HEK293T (cell line): Measurements from ENCODE around the gene AOPEP.

Source experiments
- CTCF ChIA-PET: fragments of 350-600 bp; formaldehyde crosslinking; extraction: SDS; loops from one replicate; lab custom pipeline; 2021; ENCODE audit warnings: antibody characterized with exemption, inconsistent platforms; lab: Yijun Ruan, JAX
- POLR2A ChIA-PET: fragments of 350-600 bp; formaldehyde crosslinking; extraction: SDS; loops from one replicate; lab custom pipeline; 2020; ENCODE audit warnings: antibody characterized with exemption, inconsistent platforms; lab: Yijun Ruan, JAX
- DNase-seq: peaks from one replicate; pipeline ENCODE4 v3.0.0; 2012; ENCODE audit warnings: mixed read lengths; ENCODE audit errors: extremely low spot score
- ARNT ChIP-seq: fragments of 450-650 bp; IDR thresholded peaks from 2 replicates; pipeline ENCODE4 v1.6.1; 2017; ENCODE audit warnings: mild to moderate bottlenecking
- BHLHE40 ChIP-seq: fragments of 450-650 bp; IDR thresholded peaks from 2 replicates; pipeline ENCODE4 v1.6.1; 2016; ENCODE audit warnings: mild to moderate bottlenecking, moderate library complexity, borderline replicate concordance
- CTBP1 ChIP-seq: fragments of 450-650 bp; IDR thresholded peaks from 2 replicates; pipeline ENCODE4 v1.6.1; 2016; ENCODE audit warnings: borderline replicate concordance
- ELF4 ChIP-seq: fragments of 450-650 bp; IDR thresholded peaks from 2 replicates; pipeline ENCODE4 v1.6.1; 2017; ENCODE audit warnings: antibody characterized with exemption
- FOXA1 ChIP-seq: fragments of 450-650 bp; IDR thresholded peaks from 2 replicates; pipeline ENCODE4 v1.6.1; 2016; ENCODE audit warnings: mild to moderate bottlenecking
- FOXK2 ChIP-seq: fragments of 450-650 bp; IDR thresholded peaks from 2 replicates; pipeline ENCODE4 v1.6.1; 2016; ENCODE audit warnings: mild to moderate bottlenecking
- FOXM1 ChIP-seq: fragments of 450-650 bp; IDR thresholded peaks from 2 replicates; pipeline ENCODE4 v1.6.1; 2017; ENCODE audit warnings: mild to moderate bottlenecking, borderline replicate concordance
- HDGF ChIP-seq: fragments of 450-650 bp; IDR thresholded peaks from 2 replicates; pipeline ENCODE4 v1.6.1; 2017; ENCODE audit warnings: antibody characterized with exemption, borderline replicate concordance
- L3MBTL2 ChIP-seq: fragments of 450-650 bp; conservative IDR thresholded peaks from 2 replicates; pipeline ENCODE4 v1.6.1; 2016; ENCODE audit warnings: mild to moderate bottlenecking
- LEF1 ChIP-seq: fragments of 450-650 bp; IDR thresholded peaks from 2 replicates; pipeline ENCODE4 v1.6.1; 2017; ENCODE audit warnings: mild to moderate bottlenecking, borderline replicate concordance
- NFRKB ChIP-seq: fragments of 450-650 bp; IDR thresholded peaks from 2 replicates; pipeline ENCODE4 v1.6.1; 2016; ENCODE audit warnings: mild to moderate bottlenecking, moderate library complexity
- SP1 ChIP-seq: fragments of 450-650 bp; IDR thresholded peaks from 2 replicates; pipeline ENCODE4 v1.6.1; 2017
- SUZ12 ChIP-seq: fragments of 450-650 bp; IDR thresholded peaks from 2 replicates; pipeline ENCODE4 v1.6.1; 2016; ENCODE audit warnings: mild to moderate bottlenecking
- TARDBP ChIP-seq: fragments of 450-650 bp; IDR thresholded peaks from 2 replicates; pipeline ENCODE4 v1.6.1; 2016
- ZNF384 ChIP-seq: fragments of 450-650 bp; IDR thresholded peaks from 2 replicates; pipeline ENCODE4 v1.6.1; 2016
- TF ChIP-seq, protein P1 (sequence below): fragments of 450-650 bp; IDR thresholded peaks from 2 replicates; pipeline ENCODE4 v1.6.1; 2016

AOPEP gene

DNA sequence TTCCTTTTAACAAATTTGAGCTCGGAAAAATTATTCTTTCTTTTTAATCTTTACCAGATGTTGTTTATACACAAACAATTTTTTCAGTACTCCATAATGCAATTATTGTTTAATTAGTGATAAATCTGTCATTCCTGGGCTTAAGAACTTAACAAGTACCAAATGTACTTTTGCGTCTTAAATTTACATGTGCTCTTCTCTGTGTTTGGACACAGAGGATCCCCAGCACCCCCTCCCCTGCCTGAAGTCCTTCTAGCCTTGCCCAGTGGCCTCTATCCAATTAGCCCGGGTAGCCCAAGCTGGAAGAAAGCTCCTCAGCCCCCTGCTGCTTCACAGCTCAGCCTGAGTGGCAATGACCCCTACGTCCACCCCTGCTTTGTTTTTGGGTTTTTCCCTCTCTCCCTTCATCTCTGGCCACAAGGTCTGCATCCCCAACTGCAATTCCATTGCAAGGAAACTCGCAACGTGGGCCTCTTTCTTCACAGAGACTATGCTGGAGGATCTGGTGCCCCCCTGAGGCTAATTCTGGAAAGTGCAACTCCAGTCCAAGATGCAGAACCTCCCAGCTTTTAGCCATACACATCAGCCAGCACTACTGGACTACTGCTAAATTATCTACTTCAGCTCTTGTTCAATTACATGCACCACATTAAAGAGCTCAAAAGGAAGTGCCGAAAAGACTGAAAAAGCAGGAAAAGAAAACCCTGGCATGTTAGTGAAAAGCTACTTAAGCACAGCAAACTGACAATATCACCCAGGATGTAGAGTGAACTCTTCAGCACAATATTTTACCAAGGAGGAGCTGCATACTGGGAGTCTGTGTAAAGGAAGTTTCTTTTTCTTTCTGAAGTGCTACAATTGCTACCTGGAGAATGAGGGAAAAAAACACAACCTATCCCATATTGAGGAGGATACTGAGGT, 404.8 kb downstream of the AOPEP start:
- peak; percentile 72 for DNase-seq
- POLR2A ChIA-PET, result no interaction called here
- TF ChIP-seq ELF4 (no peak), ZNF384 (no peak), SP1 (no peak), HDGF (no peak), LEF1 (no peak), BHLHE40 (no peak), FOXA1 (no peak), SUZ12 (no peak), CTBP1 (no peak), FOXK2 (no peak), L3MBTL2 (no peak), NFRKB (no peak), ARNT (no peak), FOXM1 (no peak), TARDBP (no peak)
- TF ChIP-seq, protein P1, sequence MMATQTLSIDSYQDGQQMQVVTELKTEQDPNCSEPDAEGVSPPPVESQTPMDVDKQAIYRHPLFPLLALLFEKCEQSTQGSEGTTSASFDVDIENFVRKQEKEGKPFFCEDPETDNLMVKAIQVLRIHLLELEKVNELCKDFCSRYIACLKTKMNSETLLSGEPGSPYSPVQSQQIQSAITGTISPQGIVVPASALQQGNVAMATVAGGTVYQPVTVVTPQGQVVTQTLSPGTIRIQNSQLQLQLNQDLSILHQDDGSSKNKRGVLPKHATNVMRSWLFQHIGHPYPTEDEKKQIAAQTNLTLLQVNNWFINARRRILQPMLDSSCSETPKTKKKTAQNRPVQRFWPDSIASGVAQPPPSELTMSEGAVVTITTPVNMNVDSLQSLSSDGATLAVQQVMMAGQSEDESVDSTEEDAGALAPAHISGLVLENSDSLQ, result no peak
- CTCF ChIA-PET, result interaction anchor here (0.7 to 1.7 kb wide), 12 partner anchors 9 to 835 kb away, joined by 3 to 11 read pairs (median 4); no protein-coding TSS in a partner anchor

GRCh38 chr9:95132366-95133324, 406.1 kb downstream of the AOPEP start:
- TF ChIP-seq SUZ12, result no peak
- TF ChIP-seq ELF4, result no peak
- no peak for TF ChIP-seq FOXK2
- no peak for TF ChIP-seq NFRKB
- no peak for TF ChIP-seq ARNT
- no peak for TF ChIP-seq FOXA1
- no peak for TF ChIP-seq BHLHE40
- CTCF ChIA-PET, result interaction anchor here (0.7 to 1.5 kb wide), 4 partner anchors 9 to 373 kb away, joined by 3 to 5 read pairs (median 4); no protein-coding TSS in a partner anchor
- DNase-seq, result peak; percentile 31
- POLR2A ChIA-PET, result no interaction called here

DNA sequence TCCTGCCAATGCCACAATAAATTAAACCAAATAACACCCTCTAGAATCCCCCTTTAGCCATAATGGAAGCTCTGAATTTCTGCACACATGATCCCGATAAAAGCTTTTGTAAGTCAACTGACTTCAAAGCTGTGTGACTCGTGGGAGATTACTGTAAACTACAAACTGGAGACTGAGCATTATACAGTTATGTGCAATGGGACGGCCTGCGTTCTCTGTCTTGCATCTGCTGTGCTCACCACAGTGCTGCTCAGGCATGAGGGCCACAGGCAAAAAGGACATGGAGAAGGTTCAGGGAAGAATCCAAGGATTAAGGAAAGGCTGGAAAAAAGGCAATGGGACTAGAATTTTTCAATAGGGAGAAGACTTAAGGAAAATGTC, 406.8 kb downstream of the AOPEP start:
- DNase-seq, result no peak
- TF ChIP-seq BHLHE40 (no peak), TARDBP (no peak), HDGF (no peak), L3MBTL2 (no peak)
- CTCF ChIA-PET, result no interaction called here
- POLR2A ChIA-PET, result no interaction called here

DNA sequence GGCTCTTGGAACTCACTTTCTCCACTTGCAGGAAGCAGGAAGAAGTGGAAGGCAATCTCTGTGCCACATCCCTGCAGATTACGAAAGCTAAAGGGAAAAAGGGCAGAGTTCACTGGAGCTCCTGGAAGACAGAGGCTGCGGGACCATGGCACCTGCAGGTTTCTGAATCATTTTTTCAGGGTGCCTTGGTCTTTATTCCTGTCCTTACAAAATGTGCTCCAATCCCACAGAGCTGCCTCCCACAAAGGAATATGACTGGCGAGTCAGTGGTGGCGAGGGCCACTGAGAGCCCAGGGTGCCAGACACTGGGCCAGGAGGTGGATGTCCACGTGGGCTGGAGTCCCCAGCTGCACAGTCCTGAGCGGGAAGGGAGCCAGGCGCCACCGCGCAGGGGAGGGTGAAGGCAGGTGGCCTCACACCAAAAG, 408.0 kb downstream of the AOPEP start:
- POLR2A ChIA-PET, result no interaction called here

DNA sequence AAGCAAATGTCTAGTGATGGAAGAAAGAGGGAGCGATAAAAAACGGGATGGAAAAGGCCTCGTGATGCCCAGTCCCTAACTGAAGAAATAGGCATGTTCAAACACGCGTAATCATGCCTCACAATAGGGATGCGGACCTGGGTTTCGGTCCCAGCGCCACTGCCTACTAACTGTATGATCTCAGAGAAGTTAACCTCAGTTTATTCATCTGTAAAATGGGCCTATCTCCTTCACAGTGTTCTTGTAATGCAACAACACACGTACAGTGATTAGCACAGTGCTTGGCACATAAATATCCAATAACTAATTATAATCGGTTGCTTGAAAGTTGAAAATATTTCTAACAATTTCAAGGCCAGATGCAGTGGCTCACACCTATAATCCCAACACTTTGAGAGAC, 409.3 kb downstream of the AOPEP start:
- ChIA-PET POLR2A (no interaction called here), CTCF (no interaction called here)
- no peak for TF ChIP-seq FOXM1
- TF ChIP-seq FOXA1, result no peak
- no peak for TF ChIP-seq CTBP1
- TF ChIP-seq ARNT, result no peak
- no peak for TF ChIP-seq HDGF
- no peak for DNase-seq

More for the DNA sequence above, 408.0 kb downstream of the AOPEP start:
- CTCF ChIA-PET, result no interaction called here
- DNase-seq, result no peak
- TF ChIP-seq FOXM1 (no peak), CTBP1 (no peak), SP1 (no peak), LEF1 (no peak), HDGF (no peak), ARNT (no peak), ZNF384 (no peak), NFRKB (no peak), SUZ12 (no peak), L3MBTL2 (no peak), TARDBP (no peak), BHLHE40 (no peak), ELF4 (no peak), FOXK2 (no peak), FOXA1 (no peak)
- TF ChIP-seq, protein P1, result no peak
